KOPT-K1 (cell line): ENCODE measurements around the gene HIVEP3.

Experiments used
- H3K27ac ChIP-seq: fragments of 200-600 bp; sonication (generic); 2 replicates; pipeline ENCODE4 v1.5.1; 2016; ENCODE audit warnings: antibody characterized with exemption, mild to moderate bottlenecking, low read depth, low read length; ENCODE audit not compliant: poor library complexity, severe bottlenecking
- H3K36me3 ChIP-seq: fragments of 200-600 bp; sonication (generic); 2 replicates; pipeline ENCODE4 v1.5.1; 2017; ENCODE audit warnings: antibody characterized with exemption, mild to moderate bottlenecking, low read length, moderate library complexity; ENCODE audit not compliant: insufficient read depth
- H3K9me3 ChIP-seq: fragments of 200-600 bp; sonication (generic); 2 replicates; pipeline ENCODE4 v1.5.1; 2017; ENCODE audit warnings: antibody characterized with exemption, low read length, mild to moderate bottlenecking; ENCODE audit not compliant: insufficient read depth, poor library complexity, severe bottlenecking

The HIVEP3 gene

DNA sequence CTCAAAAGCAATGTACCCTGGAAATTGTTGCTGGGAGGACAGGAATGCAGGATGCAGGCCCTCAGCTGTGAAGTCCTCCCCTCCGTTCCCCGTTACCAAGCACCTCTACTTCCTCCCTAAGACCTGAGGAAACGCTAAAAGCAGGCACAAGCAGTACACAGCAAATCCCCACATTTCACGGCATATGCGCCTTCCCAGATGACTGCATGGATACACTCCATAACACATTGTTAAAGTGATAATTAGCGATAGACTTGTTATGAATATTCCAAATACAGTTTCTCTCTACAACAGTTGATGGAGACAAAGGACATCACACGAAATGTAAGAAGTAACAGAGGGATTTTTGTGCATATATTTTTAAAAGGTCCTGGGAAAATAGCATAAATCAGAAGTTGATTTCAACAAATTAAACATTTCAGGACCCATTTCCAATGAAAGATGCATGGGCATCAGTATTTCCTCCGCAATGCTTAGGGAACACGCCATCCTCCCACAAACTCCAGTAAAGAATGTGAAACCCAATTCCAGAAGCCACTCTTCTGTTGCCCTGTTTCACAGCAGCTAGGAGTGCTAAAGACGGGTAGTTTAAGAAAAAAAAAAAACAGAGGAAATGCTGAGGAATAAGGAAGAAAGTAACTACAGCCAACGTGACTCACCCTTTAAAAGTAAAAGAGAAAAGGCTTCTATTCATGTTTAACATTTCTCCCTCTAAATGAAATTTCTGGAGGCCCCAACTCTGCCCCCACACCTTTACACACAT, 75.5 kb downstream of the HIVEP3 start:
- no peaks in the 10 kb centered on the region for H3K9me3 ChIP-seq
- H3K27ac ChIP-seq, result no peak overlapping the region
- peaks cover 55% of the 10 kb centered on the region for H3K36me3 ChIP-seq

- Histone ChIP-seq H3K9me3 (no peaks in the 10 kb centered on the region), H3K36me3 (peaks cover 46% of the 10 kb centered on the region), H3K27ac (no peak overlapping the region)
Measured at GRCh38 chr1:41842326-41842725, 76.4 kb downstream of the HIVEP3 start.

- Histone ChIP-seq H3K27ac (no peak overlapping the region), H3K36me3 (peaks cover 31% of the 10 kb centered on the region), H3K9me3 (no peaks in the 10 kb centered on the region)
Measured at GRCh38 chr1:41840592-41841246, 78.0 kb downstream of the HIVEP3 start.

- H3K9me3 ChIP-seq, result no peaks in the 10 kb centered on the region
- H3K27ac ChIP-seq, result no peak overlapping the region
- 0 out of 2 replicates have a peak, but pooled peaks cover 11% of the 10 kb centered on the region for H3K36me3 ChIP-seq
Measured at GRCh38 chr1:41838266-41838665, 80.5 kb downstream of the HIVEP3 start.

- no peak overlapping the region for H3K27ac ChIP-seq
- 0 out of 2 replicates have a peak, but pooled peaks cover 11% of the 10 kb centered on the region for H3K36me3 ChIP-seq
- no peaks in the 10 kb centered on the region for H3K9me3 ChIP-seq
Measured at GRCh38 chr1:41837691-41838090, 81.0 kb downstream of the HIVEP3 start.

DNA sequence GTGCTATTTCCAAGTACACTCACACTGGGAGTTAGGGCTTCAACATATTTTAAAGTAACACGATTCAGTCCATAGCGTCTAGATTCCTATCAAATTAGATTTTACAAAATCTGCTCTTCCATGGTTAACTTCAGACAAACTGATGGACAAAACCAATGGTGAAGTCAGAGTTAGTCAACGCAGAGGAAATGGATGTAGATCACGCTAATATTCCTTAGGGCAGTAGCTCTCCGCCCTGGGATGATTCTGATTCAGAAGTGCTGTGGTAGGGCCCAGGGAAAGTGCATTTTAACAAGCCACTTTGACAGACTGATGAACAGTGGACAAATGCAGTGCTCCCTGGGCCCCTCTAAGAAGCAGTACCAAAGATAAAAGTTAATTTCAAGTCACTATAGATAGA, 83.2 kb downstream of the HIVEP3 start:
- no peaks in the 10 kb centered on the region for H3K9me3 ChIP-seq
- H3K27ac ChIP-seq, result no peak overlapping the region
- 0 out of 2 replicates have a peak, but pooled peaks cover 11% of the 10 kb centered on the region for H3K36me3 ChIP-seq

- Histone ChIP-seq H3K9me3 (no peaks in the 10 kb centered on the region), H3K36me3 (no peaks in the 10 kb centered on the region), H3K27ac (no peak overlapping the region)
Measured at GRCh38 chr1:41833519-41834000, 85.2 kb downstream of the HIVEP3 start.

DNA sequence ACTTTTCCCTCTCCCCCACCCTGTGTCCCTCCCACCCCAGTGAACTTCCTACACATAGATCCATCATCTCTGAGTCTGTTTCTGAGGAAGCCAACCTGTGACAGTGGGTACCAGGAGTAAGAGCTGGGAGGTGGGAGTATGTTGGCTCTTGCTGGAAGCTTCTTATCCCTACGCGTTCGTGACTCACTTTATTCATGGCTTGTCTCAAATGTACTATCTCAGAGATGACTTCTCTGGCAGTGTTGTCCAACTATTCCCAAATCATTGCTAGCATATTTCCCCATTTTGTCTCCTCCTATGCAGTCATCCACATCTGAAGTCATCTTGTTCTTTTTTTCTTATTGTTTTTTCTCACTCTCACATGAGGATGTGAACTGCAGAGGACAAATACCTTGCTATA, 88.0 kb downstream of the HIVEP3 start:
- Histone ChIP-seq H3K9me3 (no peaks in the 10 kb centered on the region), H3K36me3 (no peaks in the 10 kb centered on the region), H3K27ac (no peak overlapping the region)

DNA sequence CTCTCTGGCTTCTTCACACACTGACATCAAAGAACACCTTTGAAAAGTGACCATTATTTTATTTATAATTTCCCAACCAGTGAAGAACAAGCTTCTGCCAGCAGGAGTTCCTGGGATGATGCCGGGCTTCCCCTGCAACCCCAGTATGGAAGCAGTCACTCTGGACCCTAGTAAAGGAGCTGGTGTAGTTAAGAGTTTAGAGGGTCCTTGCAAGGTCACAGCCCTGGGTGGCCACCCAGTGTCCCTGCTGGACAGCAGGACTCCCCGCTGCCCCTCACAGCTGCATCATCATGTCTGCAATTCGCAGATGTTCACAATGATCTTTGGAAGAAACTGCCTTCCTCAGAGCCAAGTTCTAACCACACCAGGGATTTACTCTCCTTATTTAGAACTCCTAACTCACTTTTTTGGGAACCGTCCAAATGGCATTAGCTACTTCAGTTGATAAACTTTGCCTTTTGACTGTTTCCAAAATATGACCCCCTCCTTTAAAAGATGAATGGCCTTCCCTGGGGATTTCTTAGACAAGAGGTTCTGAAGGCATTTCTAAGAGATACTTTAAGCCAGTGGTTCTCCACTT, 90.6 kb downstream of the HIVEP3 start:
- Histone ChIP-seq H3K9me3 (no peaks in the 10 kb centered on the region), H3K27ac (no peak overlapping the region), H3K36me3 (no peaks in the 10 kb centered on the region)

DNA sequence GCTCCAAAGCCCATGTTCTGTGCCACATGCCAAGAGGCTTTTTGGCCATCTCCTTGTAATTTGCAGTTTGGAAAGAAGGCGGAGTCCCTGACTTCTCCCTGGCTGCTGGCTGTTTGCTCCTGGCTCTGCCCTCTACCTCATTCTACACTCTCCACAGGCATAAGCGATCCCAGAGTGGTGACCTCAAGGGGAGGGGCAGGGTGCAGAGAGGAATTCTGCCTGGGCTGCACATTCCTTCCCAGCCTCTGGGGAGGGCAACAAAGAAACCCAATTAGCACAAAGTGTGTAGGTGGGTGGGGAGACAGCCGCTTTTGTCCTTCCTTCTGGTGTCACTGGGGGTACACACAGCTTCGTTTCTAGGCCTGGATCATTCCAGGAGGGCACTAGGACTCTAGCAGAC, 95.3 kb downstream of the HIVEP3 start:
- Histone ChIP-seq H3K9me3 (no peaks in the 10 kb centered on the region), H3K36me3 (no peaks in the 10 kb centered on the region), H3K27ac (no peak overlapping the region)

GRCh38 chr1:41822866-41823265, 95.9 kb downstream of the HIVEP3 start:
- Histone ChIP-seq H3K36me3 (no peaks in the 10 kb centered on the region), H3K27ac (no peak overlapping the region), H3K9me3 (no peaks in the 10 kb centered on the region)

GRCh38 chr1:41819843-41820242, 98.9 kb downstream of the HIVEP3 start:
- Histone ChIP-seq H3K36me3 (no peaks in the 10 kb centered on the region), H3K27ac (no peak overlapping the region), H3K9me3 (no peaks in the 10 kb centered on the region)

DNA sequence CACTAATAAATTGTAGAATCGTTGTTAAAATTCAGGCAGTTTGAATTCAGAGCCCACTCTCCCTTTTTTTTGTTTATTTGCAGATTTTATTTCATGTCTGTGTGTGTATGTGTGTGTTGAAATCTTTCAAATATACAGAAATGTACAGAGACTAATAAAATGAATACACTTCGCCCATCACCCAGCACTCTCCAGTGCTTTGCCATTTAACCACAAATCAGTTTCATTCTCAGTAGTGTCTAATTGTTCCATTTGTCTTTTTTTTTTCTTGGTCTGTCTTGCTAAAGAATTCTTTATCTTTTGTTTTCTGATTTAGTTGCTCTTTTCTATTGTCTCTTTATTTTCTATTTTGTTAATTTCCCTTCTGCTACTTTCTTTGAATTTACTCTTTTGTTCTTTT, 99.7 kb downstream of the HIVEP3 start:
- no peaks in the 10 kb centered on the region for H3K36me3 ChIP-seq
- H3K27ac ChIP-seq, result no peak overlapping the region
- no peaks in the 10 kb centered on the region for H3K9me3 ChIP-seq

GRCh38 chr1:41816061-41816460, 102.7 kb downstream of the HIVEP3 start:
- Histone ChIP-seq H3K27ac (no peak overlapping the region), H3K9me3 (no peaks in the 10 kb centered on the region), H3K36me3 (no peaks in the 10 kb centered on the region)
